H9 (cell line): ENCODE measurements around the gene SDHAF3. TPM values are rescaled to one million over a fixed set of nuclear protein-coding genes. Genes with fewer than 3 reads are reported as not detected.

Experiments used
- DNase-seq: peaks from one replicate; pipeline ENCODE4 v3.0.0-alpha.2; 2017
- H2AFZ ChIP-seq: one replicate; pipeline ENCODE4 v1.6.1; 2013; ENCODE audit warnings: mild to moderate bottlenecking, low read length, control low read depth, moderate library complexity
- H2AK5ac ChIP-seq: 2 replicates; pipeline ENCODE4 v1.6.1; 2013; ENCODE audit warnings: low read length, control low read depth, mixed read lengths; ENCODE audit not compliant: insufficient read length
- H2BK120ac ChIP-seq: one replicate; pipeline ENCODE4 v1.6.1; 2013; ENCODE audit warnings: low read depth, mild to moderate bottlenecking, low read length, control low read depth, inconsistent platforms; ENCODE audit not compliant: poor library complexity, severe bottlenecking
- H2BK12ac ChIP-seq: 2 replicates; pipeline ENCODE4 v1.6.1; 2013; ENCODE audit warnings: low read length, control low read depth, mixed read lengths, low read depth; ENCODE audit not compliant: insufficient read length
- H2BK15ac ChIP-seq: 2 replicates; pipeline ENCODE4 v1.6.1; 2013; ENCODE audit warnings: low read depth, low read length, control low read depth
- H2BK20ac ChIP-seq: one replicate; pipeline ENCODE4 v1.6.1; 2013; ENCODE audit warnings: low read depth, mild to moderate bottlenecking, low read length, control low read depth, inconsistent platforms; ENCODE audit not compliant: poor library complexity, severe bottlenecking
- H2BK5ac ChIP-seq: 2 replicates; pipeline ENCODE4 v1.6.1; 2013; ENCODE audit warnings: low read length, control low read depth, mixed read lengths; ENCODE audit not compliant: insufficient read length
- H3K14ac ChIP-seq: 2 replicates; pipeline ENCODE4 v1.6.1; 2013; ENCODE audit warnings: low read length, control low read depth; ENCODE audit not compliant: insufficient read depth
- H3K18ac ChIP-seq: 2 replicates; pipeline ENCODE4 v1.6.1; 2013; ENCODE audit warnings: low read depth, mild to moderate bottlenecking, mixed read lengths, low read length, control low read depth; ENCODE audit not compliant: insufficient read length
- H3K23ac ChIP-seq: 2 replicates; pipeline ENCODE4 v1.6.1; 2013; ENCODE audit warnings: low read length, control low read depth, mixed read lengths, low read depth; ENCODE audit not compliant: insufficient read length
- H3K23me2 ChIP-seq: 2 replicates; pipeline ENCODE4 v1.6.1; 2013; ENCODE audit warnings: low read depth, mild to moderate bottlenecking, mixed read lengths, low read length, control low read depth; ENCODE audit not compliant: insufficient read length, poor library complexity, severe bottlenecking
- H3K27ac ChIP-seq: 2 replicates; pipeline ENCODE4 v1.5.1; 2013; ENCODE audit warnings: low read length, control low read depth, mixed read lengths, low read depth; ENCODE audit not compliant: insufficient read length
- H3K27me3 ChIP-seq: 2 replicates; pipeline ENCODE4 v1.6.1; 2013; ENCODE audit warnings: low read length, control low read depth, inconsistent platforms; ENCODE audit not compliant: insufficient read depth
- H3K4ac ChIP-seq: 2 replicates; pipeline ENCODE4 v1.6.1; 2013; ENCODE audit warnings: low read depth, mild to moderate bottlenecking, control low read depth, inconsistent platforms, low read length, moderate library complexity
- H3K4me1 ChIP-seq: 2 replicates; pipeline ENCODE4 v1.6.1; 2013; ENCODE audit warnings: low read length, control low read depth, inconsistent platforms; ENCODE audit not compliant: insufficient read depth
- H3K4me2 ChIP-seq: 2 replicates; pipeline ENCODE4 v1.6.1; 2013; ENCODE audit warnings: low read length, control low read depth, mixed read lengths; ENCODE audit not compliant: insufficient read length, insufficient read depth
- H3K56ac ChIP-seq: 2 replicates; pipeline ENCODE4 v1.6.1; 2013; ENCODE audit warnings: low read depth, mild to moderate bottlenecking, mixed read lengths, low read length, control low read depth; ENCODE audit not compliant: insufficient read length
- H3K79me1 ChIP-seq: 2 replicates; pipeline ENCODE4 v1.6.1; 2013; ENCODE audit warnings: low read depth, mild to moderate bottlenecking, moderate library complexity, low read length, control low read depth, inconsistent platforms; ENCODE audit not compliant: insufficient read depth, poor library complexity, severe bottlenecking
- H3K79me2 ChIP-seq: 2 replicates; pipeline ENCODE4 v1.6.1; 2013; ENCODE audit warnings: low read length, control low read depth, inconsistent platforms; ENCODE audit not compliant: insufficient read depth
- H3K9ac ChIP-seq: 2 replicates; pipeline ENCODE4 v1.6.1; 2013; ENCODE audit warnings: low read length, control low read depth, mixed read lengths; ENCODE audit not compliant: insufficient read length; ENCODE audit errors: extremely low read depth
- H3K9me3 ChIP-seq: one replicate; pipeline ENCODE4 v1.6.1; 2013; ENCODE audit warnings: low read depth, low read length, inconsistent platforms; ENCODE audit not compliant: control insufficient read depth
- H3T11ph ChIP-seq: one replicate; pipeline ENCODE4 v1.6.1; 2013; ENCODE audit warnings: mild to moderate bottlenecking, low read length, control low read depth, inconsistent platforms
- H4K20me1 ChIP-seq: one replicate; pipeline ENCODE4 v1.6.1; 2013; ENCODE audit not compliant: control insufficient read depth, insufficient read length, insufficient read depth
- H4K5ac ChIP-seq: 2 replicates; pipeline ENCODE4 v1.6.1; 2013; ENCODE audit warnings: low read depth, mild to moderate bottlenecking, mixed read lengths, low read length, control low read depth; ENCODE audit not compliant: insufficient read length
- H4K8ac ChIP-seq: replicated peaks from 2 replicates; pipeline ENCODE4 v1.6.1; 2013; ENCODE audit warnings: low read length, control low read depth, mixed read lengths, low read depth; ENCODE audit not compliant: insufficient read length
- H4K91ac ChIP-seq: 2 replicates; pipeline ENCODE4 v1.6.1; 2013; ENCODE audit warnings: low read depth, mild to moderate bottlenecking, moderate library complexity, mixed read lengths, low read length, control low read depth; ENCODE audit not compliant: insufficient read length
- H3K27ac Mint-ChIP-seq, 3 experiments: 2 replicates in 2 of 3; 3 replicates in 1 of 3; pipeline ENCODE4 v1.8.0; 2020 to 2021; ENCODE audit warnings: mixed read lengths in 3 of 3, mild to moderate bottlenecking in 1 of 3, moderate library complexity in 1 of 3
- H3K27me3 Mint-ChIP-seq: 2 replicates; pipeline ENCODE4 v1.8.0; 2021; ENCODE audit warnings: low read depth, mild to moderate bottlenecking, moderate library complexity, mixed read lengths
- H3K36me3 Mint-ChIP-seq, 3 experiments: 2 replicates in 2 of 3; 3 replicates in 1 of 3; pipeline ENCODE4 v1.8.0; 2020 to 2021; ENCODE audit warnings: low read depth in 3 of 3, mixed read lengths in 3 of 3; ENCODE audit not compliant: insufficient read depth in 1 of 3
- H3K4me1 Mint-ChIP-seq, 2 experiments: 2 replicates each; pipeline ENCODE4 v1.8.0; 2020; ENCODE audit warnings: mixed read lengths in 2 of 2
- H3K4me3 Mint-ChIP-seq, 2 experiments: 2 replicates in 1 of 2; 3 replicates in 1 of 2; pipeline ENCODE4 v1.8.0; 2020 to 2021; ENCODE audit warnings: mild to moderate bottlenecking in 2 of 2, mixed read lengths in 2 of 2, moderate library complexity in 1 of 2
- H3K9me3 Mint-ChIP-seq, 2 experiments: 2 replicates in 1 of 2; 3 replicates in 1 of 2; pipeline ENCODE4 v1.8.0; 2020; ENCODE audit warnings: mild to moderate bottlenecking in 2 of 2, mixed read lengths in 2 of 2, moderate library complexity in 1 of 2
- WGBS: extraction: QIAGEN DNeasy Blood & Tissue Kit; methylation state at CpG from one replicate; pipeline ENCODE4 v1.1.7; 2013; ENCODE audit warnings: missing lambda C conversion rate, low lambda C conversion rate, mixed read lengths; ENCODE audit not compliant: insufficient read length; ENCODE audit errors: extremely low coverage; 5-methylcytosine and 5-hydroxymethylcytosine counted together
- total RNA-seq: library from RNA; stranded (reverse); gene quantifications from 2 replicates; pipeline ENCODE4 v1.2.1, GENCODE V29; 2021
- TF ChIP-seq, protein P1 (sequence below): fragments of 200-600 bp; sonication (generic); conservative IDR thresholded peaks from 3 replicates; pipeline ENCODE4 v1.8.0; 2021; ENCODE audit warnings: antibody characterized with exemption, mild to moderate bottlenecking

The SDHAF3 gene
- total RNA-seq, 1 experiment from 2014 or later, result 14.1 TPM

DNA sequence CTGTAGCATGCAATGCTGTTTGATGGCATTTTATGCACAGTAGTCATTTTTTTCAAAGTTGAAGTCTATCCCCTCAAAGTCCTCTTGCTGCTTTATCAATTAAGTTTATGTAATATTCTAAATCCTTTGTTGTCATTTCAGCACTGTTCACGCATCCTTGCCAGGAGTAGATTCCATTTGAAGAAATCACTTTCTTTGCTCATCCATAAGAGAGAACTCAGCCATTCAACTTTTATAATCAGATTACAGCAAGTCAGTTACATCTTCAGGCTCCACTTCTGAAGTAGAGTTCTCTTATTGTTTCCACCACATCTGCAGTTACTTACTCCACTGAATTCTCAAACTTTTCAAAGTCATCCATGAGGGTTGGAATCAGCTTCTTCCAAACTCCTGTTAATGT lies 32.3 kb downstream of the SDHAF3 start:
- Histone ChIP-seq H3K23ac (no peak overlapping the region), H2AK5ac (no peak overlapping the region), H3K9me3 (no peaks in the 10 kb centered on the region), H2BK12ac (no peak overlapping the region), H3K14ac (no peak overlapping the region), H4K91ac (no peak overlapping the region), H3K79me1 (no peaks in the 10 kb centered on the region), H2BK5ac (no peak overlapping the region), H3K9ac (no peak overlapping the region), H3T11ph (no peak overlapping the region), H3K23me2 (no peaks in the 10 kb centered on the region), H3K27ac (no peak overlapping the region), H3K4ac (no peak overlapping the region), H2AFZ (no peak overlapping the region), H3K4me1 (no peaks in the 10 kb centered on the region), H4K20me1 (no peaks in the 10 kb centered on the region), H3K79me2 (peaks cover 2% of the 10 kb centered on the region; the same call in 1 of the 2 replicates), H2BK120ac (no peak overlapping the region), H3K18ac (no peak overlapping the region), H3K56ac (no peak overlapping the region), H3K4me2 (no peak overlapping the region), H3K27me3 (no peaks in the 10 kb centered on the region), H2BK20ac (no peak overlapping the region), H4K5ac (no peak overlapping the region), H4K8ac (no peak overlapping the region), H2BK15ac (no peak overlapping the region)
- peaks cover 0 to 3% of the 10 kb centered on the region in 2 experiments; a peak in 1 of 5 replicates for H3K9me3 Mint-ChIP-seq
- H3K4me1 Mint-ChIP-seq, result peaks cover 11 to 14% of the 10 kb centered on the region in 2 experiments
- H3K27ac Mint-ChIP-seq, result peak overlapping the region in 1 of 3 experiments; percentile 32; a peak in 1 of 7 replicates
- H3K4me3 Mint-ChIP-seq, result no peak overlapping the region
- no peak for DNase-seq
- no CpG with 5 or more reads among the region's 1 CpG for WGBS
- H3K27me3 Mint-ChIP-seq, result no peaks in the 10 kb centered on the region
- TF ChIP-seq, protein P1, sequence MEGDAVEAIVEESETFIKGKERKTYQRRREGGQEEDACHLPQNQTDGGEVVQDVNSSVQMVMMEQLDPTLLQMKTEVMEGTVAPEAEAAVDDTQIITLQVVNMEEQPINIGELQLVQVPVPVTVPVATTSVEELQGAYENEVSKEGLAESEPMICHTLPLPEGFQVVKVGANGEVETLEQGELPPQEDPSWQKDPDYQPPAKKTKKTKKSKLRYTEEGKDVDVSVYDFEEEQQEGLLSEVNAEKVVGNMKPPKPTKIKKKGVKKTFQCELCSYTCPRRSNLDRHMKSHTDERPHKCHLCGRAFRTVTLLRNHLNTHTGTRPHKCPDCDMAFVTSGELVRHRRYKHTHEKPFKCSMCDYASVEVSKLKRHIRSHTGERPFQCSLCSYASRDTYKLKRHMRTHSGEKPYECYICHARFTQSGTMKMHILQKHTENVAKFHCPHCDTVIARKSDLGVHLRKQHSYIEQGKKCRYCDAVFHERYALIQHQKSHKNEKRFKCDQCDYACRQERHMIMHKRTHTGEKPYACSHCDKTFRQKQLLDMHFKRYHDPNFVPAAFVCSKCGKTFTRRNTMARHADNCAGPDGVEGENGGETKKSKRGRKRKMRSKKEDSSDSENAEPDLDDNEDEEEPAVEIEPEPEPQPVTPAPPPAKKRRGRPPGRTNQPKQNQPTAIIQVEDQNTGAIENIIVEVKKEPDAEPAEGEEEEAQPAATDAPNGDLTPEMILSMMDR, result no peak
- peaks cover 19 to 27% (median 24%) of the 10 kb centered on the region in 3 experiments; a peak in 6 of 7 replicates for H3K36me3 Mint-ChIP-seq
